HepG2 (cell line): ENCODE data around the gene EPG5.
A peak's percentile ranks its signal among the peaks of the same experiment; 100 is the strongest.

Experiments
- DNMT1 ChIP-seq: sonication (generic); formaldehyde crosslinking; IDR thresholded peaks from 2 replicates; pipeline ENCODE4 v1.5.1; 2020; ENCODE audit warnings: mild to moderate bottlenecking, missing genetic modification reagents
- ELF1 ChIP-seq: sonication (generic); formaldehyde crosslinking; IDR thresholded peaks from 2 replicates; pipeline ENCODE4 v1.4.0; 2020; ENCODE audit warnings: missing genetic modification reagents
- NFIC ChIP-seq: IDR thresholded peaks from 2 replicates; pipeline ENCODE4 v1.6.1; 2012; ENCODE audit warnings: mild to moderate bottlenecking, low read length, inconsistent platforms
- POLR2AphosphoS5 ChIP-seq: IDR thresholded peaks from 2 replicates; pipeline ENCODE4 v1.6.1; 2012; ENCODE audit warnings: low read depth, low read length
- ZEB1 ChIP-seq: IDR thresholded peaks from 2 replicates; pipeline ENCODE4 v1.6.1; 2012; ENCODE audit warnings: mild to moderate bottlenecking, low read depth, inconsistent platforms; ENCODE audit not compliant: insufficient replicate concordance
- TF ChIP-seq, protein P1 (sequence below): sonication (generic); formaldehyde crosslinking; IDR thresholded peaks from 2 replicates; pipeline ENCODE4 v1.4.0; 2020; ENCODE audit warnings: mild to moderate bottlenecking, missing genetic modification reagents
- TF ChIP-seq, protein P2 (sequence below): IDR thresholded peaks from 2 replicates; pipeline ENCODE4 v1.6.1; 2016; ENCODE audit warnings: missing compliant biosample characterization, missing genetic modification reagents, borderline replicate concordance
- TF ChIP-seq, protein P3 (sequence below): sonication (generic); formaldehyde crosslinking; IDR thresholded peaks from 2 replicates; pipeline ENCODE4 v1.5.0; 2020; ENCODE audit warnings: mild to moderate bottlenecking, missing genetic modification reagents, moderate library complexity

DNA sequence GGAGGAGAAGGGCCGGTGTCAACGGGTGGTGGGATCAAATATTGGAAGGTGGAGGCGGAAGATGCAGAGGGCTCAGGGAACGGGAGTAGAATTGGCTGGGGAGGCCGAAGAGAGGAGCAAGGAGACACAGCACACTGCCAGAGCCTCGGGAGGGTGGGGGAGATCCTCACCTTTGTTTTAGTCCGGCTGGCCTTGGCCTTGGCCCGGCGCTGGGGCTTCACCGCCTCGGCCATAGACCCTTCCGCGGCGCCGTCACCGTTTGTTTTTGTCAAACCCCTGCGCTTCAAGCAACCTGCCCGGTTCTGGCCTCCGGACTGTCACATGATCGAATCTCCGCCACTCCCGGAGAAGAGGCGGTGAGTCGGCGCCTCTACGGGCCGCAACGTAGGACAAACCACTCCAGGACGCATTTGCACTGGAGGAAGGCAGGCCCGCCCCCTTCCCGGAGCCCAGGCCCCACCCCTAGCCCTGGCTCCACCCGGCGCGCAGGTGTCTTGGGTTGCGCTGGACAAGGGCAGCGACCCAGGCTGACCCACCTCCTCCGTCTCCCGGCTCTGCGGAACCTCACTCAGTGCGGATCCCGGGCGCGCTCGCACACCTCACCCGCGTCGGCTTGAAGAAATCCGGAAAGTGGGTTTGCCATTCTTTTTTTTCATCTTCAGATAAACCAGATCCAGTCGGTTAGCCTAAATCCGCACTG lies at the start of gene EPG5:
- TF ChIP-seq POLR2AphosphoS5 (peak; percentile 69; the same call in 1 of the 2 replicates), ELF1 (CRISPR knock-in tag) (peak; percentile 75), NFIC (no peak), ZEB1 (peak; percentile 64), DNMT1 (CRISPR knock-in tag) (no peak)
- TF ChIP-seq, protein P1, sequence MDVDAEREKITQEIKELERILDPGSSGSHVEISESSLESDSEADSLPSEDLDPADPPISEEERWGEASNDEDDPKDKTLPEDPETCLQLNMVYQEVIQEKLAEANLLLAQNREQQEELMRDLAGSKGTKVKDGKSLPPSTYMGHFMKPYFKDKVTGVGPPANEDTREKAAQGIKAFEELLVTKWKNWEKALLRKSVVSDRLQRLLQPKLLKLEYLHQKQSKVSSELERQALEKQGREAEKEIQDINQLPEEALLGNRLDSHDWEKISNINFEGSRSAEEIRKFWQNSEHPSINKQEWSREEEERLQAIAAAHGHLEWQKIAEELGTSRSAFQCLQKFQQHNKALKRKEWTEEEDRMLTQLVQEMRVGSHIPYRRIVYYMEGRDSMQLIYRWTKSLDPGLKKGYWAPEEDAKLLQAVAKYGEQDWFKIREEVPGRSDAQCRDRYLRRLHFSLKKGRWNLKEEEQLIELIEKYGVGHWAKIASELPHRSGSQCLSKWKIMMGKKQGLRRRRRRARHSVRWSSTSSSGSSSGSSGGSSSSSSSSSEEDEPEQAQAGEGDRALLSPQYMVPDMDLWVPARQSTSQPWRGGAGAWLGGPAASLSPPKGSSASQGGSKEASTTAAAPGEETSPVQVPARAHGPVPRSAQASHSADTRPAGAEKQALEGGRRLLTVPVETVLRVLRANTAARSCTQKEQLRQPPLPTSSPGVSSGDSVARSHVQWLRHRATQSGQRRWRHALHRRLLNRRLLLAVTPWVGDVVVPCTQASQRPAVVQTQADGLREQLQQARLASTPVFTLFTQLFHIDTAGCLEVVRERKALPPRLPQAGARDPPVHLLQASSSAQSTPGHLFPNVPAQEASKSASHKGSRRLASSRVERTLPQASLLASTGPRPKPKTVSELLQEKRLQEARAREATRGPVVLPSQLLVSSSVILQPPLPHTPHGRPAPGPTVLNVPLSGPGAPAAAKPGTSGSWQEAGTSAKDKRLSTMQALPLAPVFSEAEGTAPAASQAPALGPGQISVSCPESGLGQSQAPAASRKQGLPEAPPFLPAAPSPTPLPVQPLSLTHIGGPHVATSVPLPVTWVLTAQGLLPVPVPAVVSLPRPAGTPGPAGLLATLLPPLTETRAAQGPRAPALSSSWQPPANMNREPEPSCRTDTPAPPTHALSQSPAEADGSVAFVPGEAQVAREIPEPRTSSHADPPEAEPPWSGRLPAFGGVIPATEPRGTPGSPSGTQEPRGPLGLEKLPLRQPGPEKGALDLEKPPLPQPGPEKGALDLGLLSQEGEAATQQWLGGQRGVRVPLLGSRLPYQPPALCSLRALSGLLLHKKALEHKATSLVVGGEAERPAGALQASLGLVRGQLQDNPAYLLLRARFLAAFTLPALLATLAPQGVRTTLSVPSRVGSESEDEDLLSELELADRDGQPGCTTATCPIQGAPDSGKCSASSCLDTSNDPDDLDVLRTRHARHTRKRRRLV (CRISPR knock-in tag) = no peak
- TF ChIP-seq, protein P2, sequence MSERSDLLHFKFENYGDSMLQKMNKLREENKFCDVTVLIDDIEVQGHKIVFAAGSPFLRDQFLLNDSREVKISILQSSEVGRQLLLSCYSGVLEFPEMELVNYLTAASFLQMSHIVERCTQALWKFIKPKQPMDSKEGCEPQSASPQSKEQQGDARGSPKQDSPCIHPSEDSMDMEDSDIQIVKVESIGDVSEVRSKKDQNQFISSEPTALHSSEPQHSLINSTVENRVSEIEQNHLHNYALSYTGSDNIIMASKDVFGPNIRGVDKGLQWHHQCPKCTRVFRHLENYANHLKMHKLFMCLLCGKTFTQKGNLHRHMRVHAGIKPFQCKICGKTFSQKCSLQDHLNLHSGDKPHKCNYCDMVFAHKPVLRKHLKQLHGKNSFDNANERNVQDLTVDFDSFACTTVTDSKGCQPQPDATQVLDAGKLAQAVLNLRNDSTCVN = no peak; the same call in 1 of the 2 replicates
- TF ChIP-seq, protein P3, sequence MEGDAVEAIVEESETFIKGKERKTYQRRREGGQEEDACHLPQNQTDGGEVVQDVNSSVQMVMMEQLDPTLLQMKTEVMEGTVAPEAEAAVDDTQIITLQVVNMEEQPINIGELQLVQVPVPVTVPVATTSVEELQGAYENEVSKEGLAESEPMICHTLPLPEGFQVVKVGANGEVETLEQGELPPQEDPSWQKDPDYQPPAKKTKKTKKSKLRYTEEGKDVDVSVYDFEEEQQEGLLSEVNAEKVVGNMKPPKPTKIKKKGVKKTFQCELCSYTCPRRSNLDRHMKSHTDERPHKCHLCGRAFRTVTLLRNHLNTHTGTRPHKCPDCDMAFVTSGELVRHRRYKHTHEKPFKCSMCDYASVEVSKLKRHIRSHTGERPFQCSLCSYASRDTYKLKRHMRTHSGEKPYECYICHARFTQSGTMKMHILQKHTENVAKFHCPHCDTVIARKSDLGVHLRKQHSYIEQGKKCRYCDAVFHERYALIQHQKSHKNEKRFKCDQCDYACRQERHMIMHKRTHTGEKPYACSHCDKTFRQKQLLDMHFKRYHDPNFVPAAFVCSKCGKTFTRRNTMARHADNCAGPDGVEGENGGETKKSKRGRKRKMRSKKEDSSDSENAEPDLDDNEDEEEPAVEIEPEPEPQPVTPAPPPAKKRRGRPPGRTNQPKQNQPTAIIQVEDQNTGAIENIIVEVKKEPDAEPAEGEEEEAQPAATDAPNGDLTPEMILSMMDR (CRISPR knock-in tag) = no peak
